HG03439 (cell line): ENCODE measurements around the gene C16orf87.

Source experiments
- ATAC-seq: cut with Tn5 transposase; IDR thresholded peaks from one replicate; pipeline ENCODE4 v1.9.1; 2021; ENCODE audit warnings: mild to moderate bottlenecking, moderate library complexity; ENCODE audit not compliant: unreplicated experiment

C16orf87 gene

DNA sequence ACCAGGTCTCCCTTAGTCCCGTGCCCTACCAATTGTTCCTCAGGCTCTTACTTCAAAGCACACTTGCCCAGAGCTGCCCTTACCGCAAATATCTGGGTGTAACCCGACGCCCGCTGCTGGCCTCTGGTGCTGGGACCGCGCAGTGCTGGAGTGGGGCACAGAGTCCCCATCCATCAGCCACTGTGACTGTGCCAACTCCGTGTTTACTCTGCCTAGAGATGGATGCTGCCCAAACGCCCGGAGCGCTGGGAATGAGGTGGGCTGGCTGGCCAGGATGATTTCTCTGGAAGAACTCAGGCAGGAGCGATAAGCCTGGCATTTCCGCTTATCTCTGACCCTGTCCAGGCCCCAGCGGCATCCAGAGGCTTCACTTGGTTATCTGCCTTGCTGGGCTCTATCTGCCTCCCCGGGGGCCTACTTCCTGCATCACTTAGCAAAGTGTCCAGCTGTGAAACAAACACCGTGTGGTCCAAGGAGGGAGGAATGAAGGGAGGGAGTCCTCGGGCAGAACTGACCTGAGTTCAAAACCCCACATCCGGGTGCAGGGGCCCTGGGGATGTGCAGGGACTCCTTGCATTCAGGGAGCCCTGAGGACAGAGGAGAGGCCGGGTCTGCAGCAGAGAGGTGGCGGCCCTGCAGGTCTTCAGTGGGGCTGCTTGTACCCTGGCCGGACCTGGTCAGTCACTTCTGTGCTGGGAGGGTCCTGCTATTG lies 73.5 kb downstream of the C16orf87 start:
- no peak for ATAC-seq

- no peak for ATAC-seq
Measured at GRCh38 chr16:46756772-46757171, 74.2 kb downstream of the C16orf87 start.

DNA sequence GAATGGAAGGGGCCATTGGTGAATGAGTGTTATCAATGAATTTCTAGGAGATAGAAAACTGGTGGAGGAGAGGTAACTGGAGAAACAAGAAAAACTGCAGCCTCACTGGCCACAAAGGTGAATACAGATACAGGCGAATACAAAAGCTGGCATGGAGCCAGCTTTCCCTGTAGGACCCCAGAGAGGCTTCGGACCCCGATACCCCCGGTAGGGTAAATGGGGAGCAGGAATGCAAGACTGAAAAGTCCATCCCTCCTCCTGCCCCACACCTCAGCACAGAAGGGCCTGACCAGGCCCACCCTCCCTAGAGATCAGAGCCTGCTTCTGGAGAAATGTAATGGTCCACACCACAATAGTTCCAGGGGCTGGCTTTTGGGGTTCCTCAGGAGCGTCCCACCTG lies 78.0 kb downstream of the C16orf87 start:
- ATAC-seq = no peak

DNA sequence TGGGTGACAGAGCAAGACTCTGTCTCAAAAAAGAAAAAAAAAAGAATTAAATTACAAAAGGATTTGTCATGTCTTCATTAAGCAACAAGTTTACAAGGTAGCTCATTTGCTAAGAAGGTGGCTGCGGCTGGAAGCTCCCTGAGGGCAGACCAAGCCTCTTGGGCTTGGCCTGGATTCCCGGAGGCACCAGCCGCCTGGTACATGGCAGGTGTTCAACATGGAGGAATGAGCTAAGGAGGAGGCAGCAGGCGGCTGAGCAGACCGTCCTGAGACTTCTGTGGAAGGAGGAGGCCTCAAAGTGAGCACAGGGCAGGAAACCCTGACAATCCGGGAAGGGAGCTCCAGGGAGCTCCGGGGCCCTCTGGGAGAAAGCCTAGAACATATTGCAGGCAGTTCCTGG lies 79.6 kb downstream of the C16orf87 start:
- no peak for ATAC-seq

DNA sequence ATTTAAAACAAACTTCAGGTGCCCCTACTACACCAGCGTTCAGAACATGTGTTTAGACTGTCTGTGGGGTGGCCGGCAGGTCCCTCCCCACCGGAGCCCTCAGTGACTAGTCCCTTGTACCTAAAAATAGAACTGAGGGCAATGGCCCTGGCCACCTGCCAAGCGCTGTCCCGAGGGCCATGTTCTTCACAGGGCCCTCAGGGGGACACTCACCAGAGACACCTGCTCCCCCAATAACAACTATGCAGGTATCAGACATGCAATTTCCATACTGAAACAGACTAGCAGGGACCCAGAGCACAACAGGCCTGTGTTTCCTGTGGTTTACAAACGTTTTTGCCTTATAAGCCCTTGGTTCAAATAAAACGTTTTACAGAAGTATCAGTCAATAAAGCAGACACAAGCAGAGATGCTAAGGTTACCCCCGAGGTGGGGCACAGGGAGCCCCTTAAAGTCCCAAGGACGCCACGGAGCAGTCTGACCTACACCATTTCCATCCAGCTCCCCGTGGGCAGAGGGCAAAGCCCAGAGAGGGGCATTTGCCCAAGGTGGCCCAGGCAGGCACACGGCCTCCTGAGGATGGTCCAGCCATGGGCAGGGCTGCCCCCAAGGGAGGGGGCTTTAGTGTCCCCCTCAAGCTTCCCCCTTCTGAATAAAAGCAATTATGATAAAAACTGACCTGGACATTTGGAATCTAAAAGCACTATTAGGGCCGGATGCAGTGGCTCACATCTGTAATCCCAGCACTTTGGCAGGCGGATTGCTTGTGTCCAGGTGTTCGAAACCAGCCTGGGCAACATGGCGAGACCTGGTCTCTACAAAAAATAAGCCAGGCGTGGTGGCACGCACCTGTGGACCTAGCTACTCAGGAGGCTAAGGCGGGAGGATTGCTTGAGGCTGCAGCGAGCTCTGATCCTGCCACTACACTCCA lies 81.9 kb downstream of the C16orf87 start:
- peak; percentile 72 for ATAC-seq

DNA sequence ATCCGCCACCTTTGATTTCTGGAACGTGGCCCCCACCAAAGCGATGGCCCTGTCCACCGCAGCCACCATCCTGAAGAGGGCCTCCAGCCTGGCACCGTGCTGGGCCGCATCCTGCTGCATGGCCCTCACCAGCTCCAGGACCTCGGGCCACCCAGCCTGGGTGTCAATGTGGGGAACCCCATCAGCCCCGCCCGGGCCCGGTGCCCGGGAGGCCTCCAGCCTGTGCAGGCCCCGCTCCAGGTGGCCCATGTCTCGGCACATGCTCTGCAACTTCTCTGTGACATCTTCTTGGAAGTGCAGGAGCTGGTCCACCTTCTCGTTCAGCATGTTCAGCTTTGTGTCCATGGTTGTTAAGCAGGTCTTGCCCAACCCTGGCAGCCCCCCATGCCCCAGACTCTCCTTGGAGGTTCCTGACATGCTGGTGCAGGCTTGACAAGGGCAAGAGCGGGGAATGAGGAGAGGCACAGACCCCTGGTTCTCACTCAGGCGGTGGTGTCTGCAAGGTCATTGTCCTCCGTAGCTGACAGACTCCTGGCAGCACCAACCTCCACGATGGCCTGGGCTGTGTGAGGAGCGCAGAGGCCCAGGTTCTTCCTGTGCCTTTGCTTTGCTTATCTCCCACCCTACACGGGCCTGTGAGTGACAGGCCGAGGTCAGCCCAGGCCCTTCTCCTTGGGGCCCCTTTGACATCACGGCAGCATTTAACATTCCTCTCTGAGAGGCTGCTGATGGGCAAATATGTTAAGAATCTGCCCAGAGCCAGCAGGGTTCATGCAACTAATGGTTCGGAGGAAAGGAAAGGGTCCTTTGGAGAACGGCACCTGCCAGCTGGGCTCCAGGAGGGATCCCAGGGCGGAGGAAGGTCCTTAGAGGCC lies 83.0 kb downstream of the C16orf87 start, which contains the start of gene MYLK3:
TSS of gene MYLK3 (minus strand) at position 568 of the 875 bp plus-strand sequence. CDS start at position 417, 151 bp downstream.
- no peak for ATAC-seq

GRCh38 chr16:46746821-46747776 lies 83.9 kb downstream of the C16orf87 start:
- ATAC-seq = no peak
